ENCODE measurements around the gene CEACAM1. TPM values are rescaled to one million over a fixed set of nuclear protein-coding genes. Genes with fewer than 3 reads are reported as not detected.

CEACAM1 gene
- total RNA-seq, 1 donor from 2014 or later, result not detected

DNA sequence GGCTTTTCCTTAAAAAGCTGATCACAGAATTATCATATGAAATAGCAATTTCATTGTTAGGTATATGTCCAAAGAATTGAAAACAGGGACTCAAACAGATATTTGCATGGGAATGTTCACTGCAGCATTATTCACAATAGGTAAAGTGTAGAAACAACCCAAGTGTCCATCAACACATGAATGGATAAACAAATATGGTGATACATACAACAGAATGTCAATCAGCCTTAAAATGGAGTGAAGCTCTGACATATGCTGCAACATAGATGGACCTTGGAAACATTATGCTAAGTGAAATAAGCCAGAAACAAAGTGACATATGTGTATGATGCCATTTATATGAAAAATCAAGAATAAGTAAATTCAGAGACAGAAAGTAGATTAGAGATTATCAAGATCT lies 6.1 kb upstream of the CEACAM1 start:
- H3K4me1 Mint-ChIP-seq, result peaks cover 3% of the 10 kb centered on the region
- TF ChIP-seq, protein P1, sequence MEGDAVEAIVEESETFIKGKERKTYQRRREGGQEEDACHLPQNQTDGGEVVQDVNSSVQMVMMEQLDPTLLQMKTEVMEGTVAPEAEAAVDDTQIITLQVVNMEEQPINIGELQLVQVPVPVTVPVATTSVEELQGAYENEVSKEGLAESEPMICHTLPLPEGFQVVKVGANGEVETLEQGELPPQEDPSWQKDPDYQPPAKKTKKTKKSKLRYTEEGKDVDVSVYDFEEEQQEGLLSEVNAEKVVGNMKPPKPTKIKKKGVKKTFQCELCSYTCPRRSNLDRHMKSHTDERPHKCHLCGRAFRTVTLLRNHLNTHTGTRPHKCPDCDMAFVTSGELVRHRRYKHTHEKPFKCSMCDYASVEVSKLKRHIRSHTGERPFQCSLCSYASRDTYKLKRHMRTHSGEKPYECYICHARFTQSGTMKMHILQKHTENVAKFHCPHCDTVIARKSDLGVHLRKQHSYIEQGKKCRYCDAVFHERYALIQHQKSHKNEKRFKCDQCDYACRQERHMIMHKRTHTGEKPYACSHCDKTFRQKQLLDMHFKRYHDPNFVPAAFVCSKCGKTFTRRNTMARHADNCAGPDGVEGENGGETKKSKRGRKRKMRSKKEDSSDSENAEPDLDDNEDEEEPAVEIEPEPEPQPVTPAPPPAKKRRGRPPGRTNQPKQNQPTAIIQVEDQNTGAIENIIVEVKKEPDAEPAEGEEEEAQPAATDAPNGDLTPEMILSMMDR (conservative IDR thresholded peaks at IDR 0.05), result no peak
- no peaks in the 10 kb centered on the region for H3K9me3 Mint-ChIP-seq
- no peak for DNase-seq (ENCODE audit: low read depth, low spot score)
- H3K36me3 Mint-ChIP-seq (ENCODE audit: low read depth), result no peaks in the 10 kb centered on the region
- peaks cover 5% of the 10 kb centered on the region for H3K27me3 Mint-ChIP-seq (ENCODE audit: low read depth)
- H3K4me3 Mint-ChIP-seq, result no peak overlapping the region
- no peak overlapping the region for H3K27ac Mint-ChIP-seq (ENCODE audit: unreplicated experiment)

DNA sequence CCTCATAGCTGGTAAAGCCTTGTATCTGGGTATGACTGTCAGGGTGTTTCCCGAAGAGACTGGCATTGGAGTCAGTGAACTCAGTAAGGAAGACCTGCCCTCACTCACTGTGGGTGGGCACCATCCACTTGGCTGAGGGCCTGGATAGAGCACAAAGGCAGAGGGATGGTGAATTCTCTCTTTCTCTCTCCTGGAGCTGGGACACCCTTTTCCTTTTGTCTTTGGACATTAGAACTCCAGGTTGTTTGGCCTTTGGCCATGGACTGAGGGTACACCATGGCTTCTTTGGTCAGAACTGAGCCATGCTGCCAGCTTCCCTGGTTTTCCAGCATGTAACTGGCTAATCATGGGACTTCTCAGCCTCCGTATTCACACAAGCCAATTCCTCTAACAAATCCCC lies 4.6 kb upstream of the CEACAM1 start:
- H3K36me3 Mint-ChIP-seq (ENCODE audit: low read depth), result no peaks in the 10 kb centered on the region
- TF ChIP-seq, protein P1 (conservative IDR thresholded peaks at IDR 0.05), result no peak
- peaks cover 2% of the 10 kb centered on the region for H3K27me3 Mint-ChIP-seq (ENCODE audit: low read depth)
- H3K27ac Mint-ChIP-seq (ENCODE audit: unreplicated experiment), result no peak overlapping the region
- no peak for DNase-seq (ENCODE audit: low read depth, low spot score)
- H3K4me3 Mint-ChIP-seq, result no peak overlapping the region
- no peaks in the 10 kb centered on the region for H3K9me3 Mint-ChIP-seq
- peaks cover 4% of the 10 kb centered on the region for H3K4me1 Mint-ChIP-seq

DNA sequence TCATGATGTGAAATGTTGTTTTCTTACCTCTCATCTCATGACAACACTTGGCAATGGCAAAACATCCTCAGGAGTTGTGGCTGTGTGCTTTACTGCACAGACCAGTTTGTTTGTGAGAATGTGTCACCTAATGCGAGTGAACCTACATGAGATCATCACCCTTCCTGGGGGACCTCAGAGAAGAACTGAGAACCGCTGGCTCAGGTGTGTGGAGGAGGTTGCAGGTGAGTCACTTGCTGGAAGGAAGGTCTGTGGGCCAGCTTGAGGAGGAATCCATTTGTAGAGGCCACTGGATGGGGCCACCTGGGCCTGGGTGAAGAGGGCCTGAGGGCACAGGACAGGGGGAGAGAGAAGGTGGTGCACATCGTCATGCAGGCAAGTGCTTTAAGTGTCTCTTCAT lies 3.0 kb upstream of the CEACAM1 start:
- Mint-ChIP-seq H3K27me3 (ENCODE audit: low read depth) (peaks cover 2% of the 10 kb centered on the region), H3K9me3 (no peaks in the 10 kb centered on the region), H3K4me1 (peaks cover 4% of the 10 kb centered on the region), H3K4me3 (no peak overlapping the region), H3K36me3 (ENCODE audit: low read depth) (no peaks in the 10 kb centered on the region), H3K27ac (ENCODE audit: unreplicated experiment) (no peak overlapping the region)
- TF ChIP-seq, protein P1 (conservative IDR thresholded peaks at IDR 0.05), result no peak
- DNase-seq (ENCODE audit: low read depth, low spot score), result no peak

DNA sequence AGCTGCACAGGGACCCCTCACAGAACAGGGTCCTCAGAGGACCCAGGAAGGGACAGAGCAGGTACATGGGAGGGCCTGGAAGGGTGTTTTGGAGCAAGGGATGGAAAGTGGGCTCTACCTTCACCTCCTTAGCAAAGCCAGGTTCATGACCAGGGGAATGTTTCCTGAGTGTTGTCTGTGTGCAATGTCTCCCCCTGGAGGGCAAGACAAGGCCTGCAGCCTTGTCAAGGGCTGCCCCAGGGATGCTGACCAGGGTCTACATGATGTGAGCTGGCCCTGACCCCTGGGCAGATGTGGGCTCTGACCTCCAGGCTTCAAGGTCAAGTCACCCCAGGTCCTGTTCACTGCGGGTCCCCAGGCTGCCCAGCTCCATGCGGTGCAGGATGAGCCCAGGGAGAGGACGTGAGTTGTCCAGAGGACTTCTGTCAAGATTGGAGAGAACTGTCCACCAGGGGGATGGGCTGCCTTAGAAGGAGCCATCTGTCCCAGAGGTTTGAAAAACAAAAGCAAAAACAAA lies 1.0 kb upstream of the CEACAM1 start:
- Mint-ChIP-seq H3K4me3 (no peak overlapping the region), H3K4me1 (peaks cover 4% of the 10 kb centered on the region), H3K27me3 (ENCODE audit: low read depth) (peaks cover 4% of the 10 kb centered on the region), H3K9me3 (no peaks in the 10 kb centered on the region), H3K36me3 (ENCODE audit: low read depth) (no peaks in the 10 kb centered on the region), H3K27ac (ENCODE audit: unreplicated experiment) (peak overlapping the region; percentile 16)
- peak; percentile 71 for DNase-seq (ENCODE audit: low read depth, low spot score)
- TF ChIP-seq, protein P1 (conservative IDR thresholded peaks at IDR 0.05), result peak; percentile 89

DNA sequence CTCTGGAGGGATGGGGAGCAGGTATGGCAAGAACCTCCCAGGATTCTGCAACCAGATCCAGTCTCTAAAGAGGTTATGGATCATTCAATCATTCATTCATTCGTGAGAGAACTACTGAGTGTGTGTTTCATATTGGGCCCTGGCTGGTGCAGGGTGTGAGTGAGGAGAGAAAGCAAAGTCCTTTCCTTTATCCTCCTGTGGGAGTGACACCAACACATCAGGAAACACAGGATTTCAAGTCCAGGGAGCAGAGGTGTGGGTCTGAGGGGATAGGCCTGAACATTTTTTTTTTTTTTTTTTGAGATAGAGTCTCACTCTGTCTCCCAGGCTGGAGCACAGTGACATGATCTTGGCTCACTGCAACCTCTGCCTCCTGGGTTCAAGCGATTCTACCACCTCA lies 3.3 kb downstream of the CEACAM1 start:
- DNase-seq (ENCODE audit: low read depth, low spot score), result no peak
- no peak overlapping the region for H3K4me3 Mint-ChIP-seq
- peaks cover 4% of the 10 kb centered on the region for H3K4me1 Mint-ChIP-seq

More for the DNA sequence above, 3.3 kb downstream of the CEACAM1 start:
- TF ChIP-seq, protein P1 (conservative IDR thresholded peaks at IDR 0.05), result no peak
- no peaks in the 10 kb centered on the region for H3K36me3 Mint-ChIP-seq (ENCODE audit: low read depth)
- H3K27ac Mint-ChIP-seq (ENCODE audit: unreplicated experiment), result no peak overlapping the region
- H3K9me3 Mint-ChIP-seq, result no peaks in the 10 kb centered on the region
- peaks cover 4% of the 10 kb centered on the region for H3K27me3 Mint-ChIP-seq (ENCODE audit: low read depth)
